GM12865 (cell line): ENCODE measurements around the gene DOK6.

ENCODE experiments used
- DNase-seq: peaks from one replicate; pipeline ENCODE4 v3.0.0; 2010; ENCODE audit warnings: low read depth
- H3K4me3 ChIP-seq: 2 replicates; pipeline ENCODE4 v1.5.1; 2011; ENCODE audit warnings: mild to moderate bottlenecking, low read depth, low read length, control low read depth
- TF ChIP-seq, protein P1 (sequence below): IDR thresholded peaks from 2 replicates; pipeline ENCODE4 v1.5.1; 2011; ENCODE audit warnings: low read length, control low read depth, low read depth, inconsistent platforms; ENCODE audit not compliant: insufficient read depth; ENCODE audit errors: missing control alignments

Gene DOK6

DNA sequence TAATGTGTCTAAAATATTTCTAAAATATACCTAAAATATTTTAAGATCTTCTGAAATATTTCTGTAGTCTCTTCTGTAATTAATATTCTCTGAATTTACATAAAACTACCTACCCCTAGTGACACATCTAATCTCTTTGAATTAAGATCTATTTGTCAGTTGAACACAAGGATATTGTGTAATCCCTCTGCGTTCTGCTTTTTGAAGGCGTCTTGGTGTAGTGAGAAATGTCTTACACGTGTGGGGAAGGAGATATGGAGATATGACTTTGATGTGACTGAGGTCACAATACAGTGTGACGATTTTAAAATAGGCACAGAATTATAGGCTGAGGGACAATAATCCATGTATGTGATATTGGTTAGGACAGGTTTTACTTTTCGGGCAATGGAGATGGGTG is 79.8 kb downstream of the DOK6 start:
- TF ChIP-seq, protein P1, sequence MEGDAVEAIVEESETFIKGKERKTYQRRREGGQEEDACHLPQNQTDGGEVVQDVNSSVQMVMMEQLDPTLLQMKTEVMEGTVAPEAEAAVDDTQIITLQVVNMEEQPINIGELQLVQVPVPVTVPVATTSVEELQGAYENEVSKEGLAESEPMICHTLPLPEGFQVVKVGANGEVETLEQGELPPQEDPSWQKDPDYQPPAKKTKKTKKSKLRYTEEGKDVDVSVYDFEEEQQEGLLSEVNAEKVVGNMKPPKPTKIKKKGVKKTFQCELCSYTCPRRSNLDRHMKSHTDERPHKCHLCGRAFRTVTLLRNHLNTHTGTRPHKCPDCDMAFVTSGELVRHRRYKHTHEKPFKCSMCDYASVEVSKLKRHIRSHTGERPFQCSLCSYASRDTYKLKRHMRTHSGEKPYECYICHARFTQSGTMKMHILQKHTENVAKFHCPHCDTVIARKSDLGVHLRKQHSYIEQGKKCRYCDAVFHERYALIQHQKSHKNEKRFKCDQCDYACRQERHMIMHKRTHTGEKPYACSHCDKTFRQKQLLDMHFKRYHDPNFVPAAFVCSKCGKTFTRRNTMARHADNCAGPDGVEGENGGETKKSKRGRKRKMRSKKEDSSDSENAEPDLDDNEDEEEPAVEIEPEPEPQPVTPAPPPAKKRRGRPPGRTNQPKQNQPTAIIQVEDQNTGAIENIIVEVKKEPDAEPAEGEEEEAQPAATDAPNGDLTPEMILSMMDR, result no peak
- no peak for DNase-seq
- no peak overlapping the region for H3K4me3 ChIP-seq

DNA sequence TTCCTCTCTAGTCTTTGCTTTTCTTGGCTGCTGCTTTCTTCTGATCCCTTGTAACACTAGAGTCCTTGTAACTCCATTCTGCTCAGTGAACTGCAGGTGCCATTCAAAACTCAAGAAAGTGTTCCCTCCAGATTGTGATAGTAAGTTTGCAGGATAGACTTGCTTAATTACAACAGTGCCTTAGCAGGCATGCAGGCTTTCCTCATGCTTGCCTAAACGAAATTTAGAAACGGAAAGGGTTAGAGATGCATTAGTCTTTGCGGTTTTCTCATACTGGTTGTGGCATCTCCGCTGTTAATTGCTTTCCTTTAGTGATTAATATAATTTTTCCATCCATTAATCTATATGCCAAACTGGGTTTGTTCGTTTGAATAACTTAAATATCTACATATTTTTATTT is 82.9 kb downstream of the DOK6 start:
- TF ChIP-seq, protein P1, result no peak
- H3K4me3 ChIP-seq, result no peak overlapping the region
- no peak for DNase-seq

DNA sequence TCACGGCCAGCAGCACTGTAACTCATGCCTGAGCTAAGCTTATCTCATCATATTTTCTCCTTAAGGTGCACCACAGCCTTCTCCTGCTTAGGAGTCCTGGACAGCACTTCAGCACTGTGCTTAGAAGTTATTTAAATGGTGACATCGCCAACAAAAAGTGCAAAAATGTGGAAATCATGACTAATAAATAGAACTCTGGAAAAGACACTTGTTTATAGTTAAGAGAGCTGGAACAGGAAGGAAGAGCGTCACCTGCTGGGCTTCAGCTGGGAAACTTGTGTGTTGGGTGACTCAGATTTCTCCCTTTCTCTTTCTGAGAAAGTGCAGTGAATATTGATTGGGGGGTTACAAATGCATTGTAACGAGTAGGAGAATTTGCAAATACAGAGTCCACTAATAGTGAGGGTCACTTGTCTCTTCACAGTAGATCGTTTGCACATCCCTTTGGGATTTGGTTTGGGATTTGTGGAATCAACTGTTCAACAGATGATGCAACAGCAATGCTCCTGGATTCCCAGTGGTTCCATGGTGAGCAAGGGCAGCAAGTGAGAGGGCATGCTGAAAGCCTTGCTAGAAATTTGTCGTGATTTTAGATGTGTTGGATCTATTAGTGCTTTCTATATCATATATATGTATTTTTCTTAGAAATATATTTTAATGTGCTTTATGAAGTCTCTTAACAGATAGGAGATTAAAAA is 84.2 kb downstream of the DOK6 start:
- H3K4me3 ChIP-seq, result no peak overlapping the region
- DNase-seq, result peak; percentile 25
- TF ChIP-seq, protein P1, result peak; percentile 8

DNA sequence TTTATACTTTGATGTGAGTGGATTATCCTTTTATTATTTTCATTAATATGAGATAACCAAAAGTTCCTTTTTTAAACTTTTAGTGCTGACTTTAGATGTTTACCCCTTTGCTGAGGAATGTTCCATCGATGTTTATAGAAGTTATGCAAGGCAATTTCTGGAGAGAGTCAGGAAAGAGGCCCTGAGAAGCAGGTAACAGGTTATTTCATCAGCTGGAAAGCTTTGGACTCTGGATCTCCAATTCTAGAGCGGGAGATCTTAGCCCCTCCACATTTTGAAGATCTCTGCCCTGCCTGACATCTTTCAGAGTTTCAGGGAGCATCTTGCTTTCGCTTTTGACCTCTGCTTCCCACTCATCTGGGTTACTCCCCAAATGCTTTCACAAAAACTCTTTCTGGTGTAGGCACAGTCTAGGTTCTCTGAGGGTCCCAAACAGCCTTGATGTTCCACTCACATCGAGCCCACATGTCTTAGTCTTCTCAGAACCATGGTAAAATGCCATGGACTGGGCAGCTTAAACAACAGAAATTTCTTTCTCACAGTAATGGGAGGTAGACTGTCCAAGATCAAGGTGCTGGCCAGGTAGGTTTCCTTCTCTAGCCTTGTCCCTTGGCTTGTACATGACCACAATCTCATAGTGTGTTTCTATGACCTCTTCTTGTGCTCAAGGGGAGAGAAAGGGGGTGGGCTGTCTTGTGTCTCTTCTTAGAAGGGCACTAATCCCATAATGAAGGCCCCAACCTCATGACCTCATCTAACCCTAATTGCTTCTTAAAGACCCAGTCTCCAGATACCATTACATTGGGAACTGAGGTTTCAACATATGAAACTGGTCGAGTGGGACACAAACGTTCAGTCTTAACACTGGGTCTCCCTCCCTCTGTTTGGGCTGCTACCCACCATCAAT is 87.1 kb downstream of the DOK6 start:
- DNase-seq, result no peak
- no peak overlapping the region; the same call in 1 of the 2 replicates for H3K4me3 ChIP-seq
- TF ChIP-seq, protein P1, result no peak

DNA sequence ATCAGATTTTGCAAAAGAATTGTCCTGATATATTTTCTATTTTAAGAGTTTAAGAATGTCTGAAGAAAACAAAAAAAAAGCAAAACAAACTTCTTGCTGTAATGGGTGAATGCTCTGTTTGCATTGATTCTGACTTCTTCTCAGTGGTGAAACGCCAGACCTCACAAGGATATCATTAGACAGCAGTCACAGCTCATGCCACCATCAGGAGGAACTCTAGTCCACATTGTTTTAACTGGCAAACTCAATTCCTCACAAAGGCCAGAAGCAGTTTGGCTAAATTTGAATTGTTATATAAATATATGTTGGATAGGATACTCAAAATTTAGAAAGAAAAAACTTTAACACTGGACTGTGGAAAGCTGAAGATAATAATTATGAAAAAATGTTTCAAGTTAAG is 89.4 kb downstream of the DOK6 start:
- TF ChIP-seq, protein P1, result no peak

DNA sequence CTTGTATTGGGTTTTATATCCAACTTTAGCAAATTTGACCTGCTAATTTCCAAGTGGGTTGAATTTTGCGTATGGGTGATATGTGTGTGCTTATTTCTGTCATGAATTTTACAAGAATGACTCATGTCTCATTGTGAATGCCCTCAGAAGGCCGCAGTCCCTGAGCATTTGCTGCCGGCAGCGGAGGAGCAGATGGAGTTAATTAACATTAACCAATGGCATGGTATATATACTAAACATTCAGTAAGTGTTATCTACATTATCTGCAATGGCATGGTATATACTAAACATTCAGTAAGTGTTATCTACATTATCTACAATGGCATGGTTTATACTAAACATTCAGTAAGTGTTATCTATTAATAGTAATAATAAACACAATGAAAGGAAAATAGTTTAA is 90.1 kb downstream of the DOK6 start:
- H3K4me3 ChIP-seq, result no peak overlapping the region
- no peak for DNase-seq
- TF ChIP-seq, protein P1, result no peak

More for the DNA sequence above, 89.4 kb downstream of the DOK6 start:
- DNase-seq, result no peak
- no peak overlapping the region for H3K4me3 ChIP-seq
